Liver (tissue), 3 donors: Measurements from ENCODE around the gene RAMP2.
A peak's percentile ranks its signal among the peaks of the same experiment; 100 is the strongest.

Experiments
- ATF3 ChIP-seq: IDR thresholded peaks from 2 replicates; pipeline ENCODE4 v1.6.1; 2016; ENCODE audit warnings: antibody characterized with exemption
- CTCF ChIP-seq: fragments of 150-350 bp; IDR thresholded peaks from 2 replicates; pipeline ENCODE4 v1.5.1; 2017; ENCODE audit warnings: improper control_type of control experiment, low read depth, low read length; ENCODE audit not compliant: missing input control
- EGR1 ChIP-seq, 2 donors: IDR thresholded peaks; 2 replicates each; pipeline ENCODE4 v1.6.1; 2016 to 2018; ENCODE audit warnings: antibody characterized with exemption in 2 of 2, low read depth in 2 of 2
- FOXA1 ChIP-seq: IDR thresholded peaks from 2 replicates; pipeline ENCODE4 v1.6.1; 2016; ENCODE audit warnings: antibody characterized with exemption
- GABPA ChIP-seq, 2 donors: IDR thresholded peaks in 1 of 2; conservative IDR thresholded peaks in 1 of 2; 2 replicates each; pipeline ENCODE4 v1.6.1; 2016; ENCODE audit warnings: antibody characterized with exemption in 2 of 2, mild to moderate bottlenecking in 1 of 2, moderate library complexity in 1 of 2
- JUND ChIP-seq, 2 donors: IDR thresholded peaks; 2 replicates each; pipeline ENCODE4 v1.6.1; 2016; ENCODE audit warnings: antibody characterized with exemption in 2 of 2
- MAX ChIP-seq: IDR thresholded peaks from 2 replicates; pipeline ENCODE4 v1.6.1; 2016; ENCODE audit warnings: antibody characterized with exemption
- REST ChIP-seq: IDR thresholded peaks from 2 replicates; pipeline ENCODE4 v1.6.1; 2016; ENCODE audit warnings: antibody characterized with exemption, mild to moderate bottlenecking
- RXRA ChIP-seq, 2 donors: IDR thresholded peaks; 2 replicates each; pipeline ENCODE4 v1.6.1; 2017 to 2018; ENCODE audit warnings: antibody characterized with exemption in 2 of 2, mild to moderate bottlenecking in 1 of 2
- SP1 ChIP-seq: IDR thresholded peaks from 2 replicates; pipeline ENCODE4 v1.6.1; 2018; ENCODE audit warnings: antibody characterized with exemption, mild to moderate bottlenecking
- TAF1 ChIP-seq: conservative IDR thresholded peaks from 2 replicates; pipeline ENCODE4 v1.6.1; 2016; ENCODE audit warnings: antibody characterized with exemption, mild to moderate bottlenecking
- YY1 ChIP-seq: IDR thresholded peaks from 2 replicates; pipeline ENCODE4 v1.6.1; 2016; ENCODE audit warnings: antibody characterized with exemption, mild to moderate bottlenecking
- ZBTB33 ChIP-seq: IDR thresholded peaks from 2 replicates; pipeline ENCODE4 v1.6.1; 2016; ENCODE audit warnings: antibody characterized with exemption
- donor health status: healthy.
- donor health status: healthy.

GRCh38 chr17:42772945-42773289 is 11.9 kb downstream of the RAMP2 start:
- TF ChIP-seq YY1 (no peak), REST (no peak), RXRA (IDR thresholded peaks at IDR 0.05) (no peak), CTCF (no peak), JUND (IDR thresholded peaks at IDR 0.05) (no peak), MAX (no peak), SP1 (no peak), ATF3 (no peak), FOXA1 (no peak), EGR1 (IDR thresholded peaks at IDR 0.05; ENCODE audit: low read depth in 2 of 2) (no peak), TAF1 (peak; percentile 21), ZBTB33 (no peak), GABPA (IDR thresholded peaks at IDR 0.05 in 1 of 2, conservative IDR thresholded peaks at IDR 0.05 in 1 of 2) (no peak)
